ENCODE results near the gene ADISSP.

Gene ADISSP

GRCh38 chr20:3753501-3754275, 13.9 kb downstream of the ADISSP start:
- no peak for DNase-seq

- DNase-seq, result no peak
Measured at GRCh38 chr20:3753098-3753497, 14.5 kb downstream of the ADISSP start.

- no peak for DNase-seq
Measured at GRCh38 chr20:3752386-3752759, 15.2 kb downstream of the ADISSP start.

- DNase-seq, result no peak
Measured at GRCh38 chr20:3751675-3752385, 15.7 kb downstream of the ADISSP start.

- DNase-seq, result no peak
Measured at GRCh38 chr20:3751305-3751674, 16.3 kb downstream of the ADISSP start.

GRCh38 chr20:3749689-3750531, 17.6 kb downstream of the ADISSP start:
- DNase-seq, result no peak

- no peak for DNase-seq
Measured at GRCh38 chr20:3749087-3749688, 18.4 kb downstream of the ADISSP start.

GRCh38 chr20:3748073-3748472, 19.5 kb downstream of the ADISSP start:
- DNase-seq, result no peak

- no peak for DNase-seq
Measured at GRCh38 chr20:3747471-3747870, 20.1 kb downstream of the ADISSP start.

- DNase-seq, result no peak
Measured at GRCh38 chr20:3745686-3746173, 21.8 kb downstream of the ADISSP start.

GRCh38 chr20:3744806-3745685, 22.5 kb downstream of the ADISSP start:
- DNase-seq, result no peak

- no peak for DNase-seq
Measured at GRCh38 chr20:3744037-3744436, 23.5 kb downstream of the ADISSP start.

GRCh38 chr20:3743251-3743650, 24.3 kb downstream of the ADISSP start:
- DNase-seq, result no peak

DNA sequence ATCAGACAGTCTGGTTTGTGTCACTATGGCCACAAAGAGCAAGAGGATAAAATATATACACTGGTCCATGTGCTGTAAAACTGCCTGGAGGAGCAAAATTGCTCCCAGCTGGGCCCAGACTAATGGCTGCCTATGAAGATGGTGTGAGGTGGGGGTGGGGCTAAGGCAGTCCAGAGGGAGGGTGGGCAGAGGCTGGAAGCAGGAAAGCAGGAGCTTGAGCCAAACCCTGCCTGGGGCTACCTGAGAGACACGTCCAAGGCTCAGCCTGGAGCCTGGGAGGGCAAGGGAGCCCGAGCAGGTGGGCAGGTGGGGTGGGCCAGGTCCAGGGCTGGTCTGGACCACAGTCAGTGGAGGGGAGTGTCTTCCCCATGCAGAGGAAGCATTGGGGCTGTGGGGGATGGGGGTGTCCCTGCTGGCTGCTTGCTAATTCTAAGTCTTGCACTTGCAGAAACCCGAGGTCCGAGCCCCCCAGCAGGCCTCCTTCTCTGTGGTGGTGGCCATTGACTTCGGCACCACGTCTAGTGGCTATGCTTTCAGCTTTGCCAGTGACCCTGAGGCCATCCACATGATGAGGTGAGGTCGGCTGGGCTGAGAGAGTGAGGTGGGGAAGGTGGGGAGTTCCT, 25.6 kb downstream of the ADISSP start:
- no peak for DNase-seq

GRCh38 chr20:3740615-3741301, 26.8 kb downstream of the ADISSP start:
- DNase-seq, result no peak

DNA sequence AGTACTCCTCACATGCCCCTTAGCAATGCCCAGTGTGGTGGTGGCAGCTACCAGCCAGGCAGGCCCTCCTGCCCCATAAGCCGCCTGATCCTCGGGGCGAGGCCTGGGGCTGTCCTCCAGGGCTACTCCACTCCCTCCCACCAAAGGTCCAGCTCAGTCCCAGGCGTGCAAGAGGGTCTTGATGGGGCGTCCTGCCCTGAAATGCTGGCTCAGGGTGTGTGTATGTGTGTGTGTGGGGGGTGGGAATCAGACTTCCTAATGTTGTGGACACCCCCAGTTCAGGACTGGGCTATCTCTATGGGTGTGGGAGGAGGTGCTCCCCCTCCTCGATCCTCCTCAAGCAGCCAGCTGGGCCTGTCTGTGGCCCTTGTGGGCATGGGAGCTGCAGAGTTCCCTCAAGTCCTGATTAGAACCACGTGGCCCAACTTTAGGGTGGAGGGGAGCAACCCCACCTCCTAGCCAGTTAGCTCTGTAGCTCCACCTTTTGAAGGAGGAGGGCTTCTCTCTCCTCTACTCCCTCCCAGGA, 27.6 kb downstream of the ADISSP start:
- DNase-seq, result no peak

GRCh38 chr20:3739054-3739925, 28.3 kb downstream of the ADISSP start:
- no peak for DNase-seq

DNA sequence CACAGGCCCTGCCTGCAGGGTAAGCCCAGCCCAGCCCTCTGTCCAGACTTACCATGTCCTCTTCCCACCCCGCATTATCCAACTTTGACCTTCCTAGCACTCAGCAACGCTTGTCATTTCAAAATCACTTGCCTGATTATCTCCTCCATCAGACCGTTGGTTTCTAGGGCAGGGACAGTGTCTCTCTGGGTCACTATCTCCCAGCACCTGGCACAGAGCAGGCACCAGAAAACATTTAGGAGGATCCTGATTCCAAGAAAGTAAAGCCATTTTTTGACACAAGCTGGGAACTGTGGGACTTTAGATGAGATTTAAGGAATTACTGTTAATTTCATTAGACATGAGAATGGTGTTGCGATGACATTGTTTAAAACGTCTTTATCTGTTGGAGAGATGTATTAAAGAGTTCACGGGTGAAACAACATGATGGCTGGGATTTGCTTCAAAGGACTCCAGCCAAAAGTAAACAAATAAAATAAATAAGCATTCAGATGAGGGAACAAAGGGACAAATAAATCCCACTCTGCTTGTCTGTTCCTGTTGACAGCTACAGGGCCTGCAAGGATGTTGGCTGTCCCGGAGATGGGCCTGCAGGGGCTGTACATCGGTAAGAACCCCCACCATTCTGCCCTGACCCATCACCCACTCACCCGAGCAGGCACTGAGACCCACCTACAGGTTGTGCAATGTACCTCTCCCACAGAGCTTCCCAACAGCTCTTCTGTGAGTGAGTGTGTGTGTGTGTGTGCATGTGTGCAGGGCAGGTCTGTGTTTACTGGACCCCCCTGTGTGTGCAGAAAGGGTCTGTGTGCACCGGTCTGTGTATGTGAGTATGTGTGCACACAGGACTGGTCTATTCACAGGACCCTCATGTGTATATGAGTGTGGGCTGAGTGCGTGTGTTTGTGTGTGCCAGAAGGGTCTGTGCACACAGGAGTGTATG, 29.2 kb downstream of the ADISSP start:
- DNase-seq, result no peak

Data from cortex of kidney (tissue), 1 donor.